IPS DF 4.7 (cell line): Measurements from ENCODE around the gene TSPEAR.
"Not testable (repeated sequence)": the region's sequence is repeated elsewhere in the genome, so short reads cannot be mapped to it uniquely, and the experiment has no call there.

Experiments used
- DNase-seq: peaks from one replicate; pipeline ENCODE4 v3.0.0-alpha.2; 2013; ENCODE audit warnings: low spot score; ENCODE audit errors: extremely low read depth

Gene TSPEAR

DNA sequence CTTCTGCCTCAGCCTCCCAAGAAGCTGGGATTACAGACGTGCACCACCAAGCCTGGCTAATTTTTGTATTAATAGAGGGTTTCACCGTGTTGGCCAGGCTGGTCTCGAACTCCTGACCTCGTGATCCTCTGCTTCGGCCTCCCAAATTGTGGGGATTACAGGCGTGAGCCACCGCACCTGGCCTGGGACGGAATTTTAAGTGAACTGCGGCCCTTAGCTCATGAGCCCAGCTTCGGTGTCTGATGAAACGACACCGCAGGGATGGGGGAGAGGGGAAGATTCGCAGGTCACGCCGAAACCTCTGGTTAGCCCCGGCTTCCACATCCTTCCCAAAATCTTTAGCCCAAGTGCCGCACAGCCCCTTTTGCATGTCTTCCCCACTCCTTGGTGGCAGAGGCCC, 217.0 kb downstream of the TSPEAR start:
- DNase-seq, result no peak

DNA sequence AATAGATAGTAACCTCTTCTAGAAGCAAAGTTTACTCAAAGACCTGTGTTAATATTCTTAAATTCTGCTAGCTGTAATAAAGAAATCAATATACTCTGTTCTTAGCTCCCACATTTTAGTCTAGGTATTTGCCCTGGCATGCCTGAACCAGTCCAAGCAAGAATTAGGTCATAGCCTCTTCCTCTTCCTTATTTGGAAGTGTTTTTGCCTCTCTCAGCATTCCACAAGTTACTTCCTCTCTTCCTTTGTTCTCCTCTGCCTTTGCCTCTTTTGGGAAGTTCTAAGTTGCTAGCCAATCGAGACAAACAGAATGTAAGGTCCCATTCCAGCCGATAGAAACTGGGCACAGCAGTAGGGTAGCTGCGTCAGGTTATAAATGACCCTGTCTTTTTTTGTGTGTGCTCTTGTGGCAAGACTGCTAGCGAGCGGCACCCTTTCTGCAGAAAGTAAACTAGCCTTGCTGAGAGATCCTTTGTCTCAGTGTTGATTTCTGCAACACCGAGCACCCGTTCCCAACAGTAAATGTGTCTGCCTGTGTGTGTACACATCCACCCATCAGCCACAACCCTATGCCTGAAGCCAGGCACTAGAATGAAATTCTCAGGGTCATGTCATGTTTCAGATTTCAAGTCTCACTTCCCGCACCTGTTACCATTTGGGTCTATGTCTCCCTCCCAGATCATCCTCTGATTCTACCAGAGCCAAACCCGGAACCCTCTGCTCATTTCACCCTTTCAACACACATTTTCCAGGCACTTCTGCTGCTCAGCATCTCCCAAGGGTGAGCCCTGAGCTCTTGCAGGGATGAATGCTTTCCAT, 218.6 kb downstream of the TSPEAR start:
- DNase-seq, result no peak

DNA sequence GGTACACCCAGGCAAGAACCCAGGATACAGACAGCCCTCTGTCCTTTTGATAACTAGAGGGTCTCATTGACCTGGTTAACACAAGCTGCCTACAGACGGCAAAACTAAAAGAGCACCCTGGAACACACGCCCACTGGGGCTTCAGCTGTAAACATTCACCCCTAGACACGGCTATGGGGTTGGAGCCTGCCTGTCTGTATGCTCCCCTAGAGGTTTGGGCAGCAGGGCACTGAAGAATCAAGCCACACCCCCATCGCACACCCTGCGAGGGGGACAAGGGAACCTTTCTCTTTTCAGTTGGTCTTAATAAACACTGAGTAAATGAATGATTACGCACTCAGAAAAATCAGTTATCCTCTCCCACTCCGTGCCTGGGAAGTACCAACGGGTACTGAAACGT, 220.6 kb downstream of the TSPEAR start:
- no peak for DNase-seq

DNA sequence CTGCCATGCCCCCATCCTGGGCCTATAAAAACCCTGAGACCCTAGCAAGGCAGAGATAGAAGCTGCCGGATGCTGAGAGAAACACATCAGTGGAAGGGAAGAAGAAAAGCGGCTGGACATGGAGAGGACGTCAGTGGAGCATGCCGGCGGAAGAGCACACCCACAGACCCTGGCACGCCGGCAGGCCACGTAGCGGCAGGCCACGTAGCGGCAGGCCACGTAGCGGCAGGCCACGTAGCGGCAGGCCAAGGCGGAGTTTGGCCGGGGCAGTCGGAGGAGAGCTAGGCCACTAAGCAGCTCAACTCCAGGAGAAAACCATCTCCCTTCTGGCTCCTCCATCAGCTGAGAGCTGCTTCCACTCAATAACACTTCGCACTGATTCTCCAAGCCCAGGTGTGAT, 221.0 kb downstream of the TSPEAR start:
- no peak for DNase-seq

DNA sequence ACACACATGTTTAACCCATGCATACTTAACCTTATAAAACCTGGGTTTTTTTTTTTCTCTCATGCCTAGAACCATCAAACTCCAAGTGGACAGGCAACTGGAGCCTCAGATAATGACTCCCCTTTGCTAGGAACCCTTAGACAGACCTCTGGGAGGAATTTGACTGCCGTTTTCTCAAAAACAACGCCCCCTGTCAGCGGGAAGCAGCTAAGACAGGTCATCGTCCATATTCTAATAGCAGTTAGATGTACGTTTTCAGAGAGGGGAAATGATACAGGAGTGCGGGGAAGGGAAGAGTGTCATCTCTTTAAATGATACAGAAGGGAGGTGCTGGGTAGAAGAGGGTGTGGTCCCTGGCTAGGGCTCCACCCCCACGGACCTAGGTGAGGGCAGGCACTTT, 221.4 kb downstream of the TSPEAR start:
- no peak for DNase-seq

DNA sequence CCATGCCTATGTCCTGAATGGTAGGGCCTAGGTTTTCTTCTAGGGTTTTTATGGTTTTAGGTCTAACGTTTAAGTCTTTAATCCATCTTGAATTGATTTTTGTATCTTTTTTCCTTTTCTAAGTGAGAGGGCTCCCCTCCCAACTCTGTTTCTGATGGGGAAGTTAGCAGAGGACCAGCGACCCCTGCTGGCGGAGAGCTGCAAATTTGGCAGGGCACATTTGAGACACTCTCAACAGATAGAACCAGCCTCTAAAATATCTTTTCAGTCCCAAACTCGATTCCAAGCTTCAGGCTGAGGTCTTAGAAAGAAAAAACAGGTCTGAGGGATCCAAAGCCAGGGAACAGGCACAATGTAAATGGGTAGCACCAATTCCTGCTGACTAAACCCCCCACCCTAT, 223.5 kb downstream of the TSPEAR start:
- no peak for DNase-seq

DNA sequence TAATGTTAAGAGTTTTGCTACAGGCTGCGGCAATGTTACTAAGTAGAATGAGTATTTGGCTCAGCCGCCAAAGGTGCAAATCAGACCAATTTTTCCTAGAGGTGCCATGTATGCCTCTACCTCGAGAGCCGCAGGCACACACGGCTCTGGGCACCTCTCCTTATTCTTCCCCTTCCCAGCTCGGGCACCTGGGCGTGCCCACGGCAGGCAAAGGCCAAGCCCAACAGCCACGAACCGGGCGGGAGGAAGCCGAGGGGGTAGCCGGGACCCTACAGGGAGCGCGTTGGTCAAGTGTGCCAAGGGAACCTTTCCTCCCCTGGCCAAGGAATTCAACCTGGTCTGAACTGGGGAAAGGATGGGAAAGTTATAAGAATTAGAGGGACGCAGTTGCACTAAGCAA, 225.1 kb downstream of the TSPEAR start:
- no peak for DNase-seq

DNA sequence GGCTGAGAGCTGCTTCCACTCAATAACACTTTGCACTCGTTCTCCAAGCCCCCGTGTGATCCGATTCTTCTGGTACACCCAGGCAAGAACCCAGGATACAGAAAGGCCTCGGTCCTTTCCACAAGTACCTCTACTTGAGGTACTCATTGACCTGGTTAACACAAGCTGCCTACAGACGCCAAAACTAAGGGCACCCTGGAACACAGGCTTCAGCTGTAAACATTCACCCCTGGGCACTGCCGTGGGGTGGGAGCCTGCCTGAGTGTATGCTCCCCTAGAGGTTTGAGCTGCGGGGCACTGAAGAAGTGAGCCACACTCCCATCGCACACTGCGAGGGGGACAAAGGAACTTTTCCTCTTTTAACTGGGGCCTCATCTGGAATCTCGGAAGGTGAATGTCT, 225.6 kb downstream of the TSPEAR start:
- DNase-seq, result no peak

DNA sequence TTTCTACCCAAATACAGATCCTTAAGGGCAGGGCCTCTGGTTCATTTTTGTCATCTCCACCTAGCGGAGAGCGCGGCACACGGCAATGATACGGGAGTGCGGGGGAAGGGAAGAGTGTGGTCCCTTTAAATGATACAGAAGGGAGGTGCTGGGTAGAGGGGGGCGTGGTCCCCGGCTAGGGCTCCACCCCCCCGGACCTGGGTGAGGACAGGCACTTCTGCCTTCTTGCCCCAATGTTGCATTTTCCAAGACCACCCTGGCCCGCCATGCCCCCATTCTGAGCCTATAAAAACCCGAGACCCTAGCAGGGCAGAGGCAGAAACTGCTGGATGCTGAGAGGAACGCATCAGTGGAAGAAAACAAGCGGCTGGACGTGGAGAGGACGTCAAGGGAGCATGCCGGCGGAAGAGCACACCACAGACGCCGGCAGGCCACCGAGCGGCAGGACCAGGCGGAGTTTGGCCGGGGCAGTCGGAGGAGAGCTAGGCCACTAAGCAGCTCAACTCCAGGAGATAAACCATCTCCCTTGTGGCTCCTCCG, 226.0 kb downstream of the TSPEAR start:
- no peak for DNase-seq

DNA sequence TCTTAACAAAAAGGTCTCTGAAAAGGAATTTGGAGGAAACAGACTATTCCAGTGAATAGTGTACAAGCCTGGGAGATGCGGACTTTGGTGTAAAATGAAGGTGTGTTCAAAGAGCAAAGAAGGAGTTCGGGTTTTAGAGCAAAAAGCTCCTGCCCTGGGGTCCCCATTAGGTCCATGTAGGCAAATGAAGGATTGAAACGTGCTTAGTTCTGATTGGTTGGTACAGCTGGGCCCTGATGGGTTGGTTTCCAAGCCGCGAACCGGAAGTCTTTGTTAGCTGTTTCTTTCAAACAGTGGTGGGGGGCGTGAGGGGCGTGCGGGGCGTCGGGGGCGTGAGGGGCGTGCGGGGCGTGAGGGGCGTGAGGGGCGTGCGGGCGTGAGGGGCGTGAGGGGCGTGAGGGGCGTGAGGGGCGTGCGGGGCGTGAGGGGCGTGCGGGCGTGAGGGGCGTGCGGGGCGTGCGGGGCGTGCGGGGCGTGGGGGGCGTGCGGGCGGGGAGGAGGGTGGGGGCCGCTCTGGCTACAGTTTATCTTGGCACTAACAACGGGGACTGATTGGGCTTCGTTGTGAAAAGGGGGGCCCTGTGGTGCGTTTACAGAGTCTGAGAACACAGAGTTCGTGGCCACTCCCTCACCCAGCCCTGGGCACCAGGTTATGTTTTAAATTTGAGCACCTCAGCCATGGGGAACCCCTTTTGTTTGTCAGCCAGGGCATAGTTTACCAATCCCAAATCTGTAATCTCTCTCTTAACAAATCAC, 226.7 kb downstream of the TSPEAR start:
- DNase-seq, result no peak

DNA sequence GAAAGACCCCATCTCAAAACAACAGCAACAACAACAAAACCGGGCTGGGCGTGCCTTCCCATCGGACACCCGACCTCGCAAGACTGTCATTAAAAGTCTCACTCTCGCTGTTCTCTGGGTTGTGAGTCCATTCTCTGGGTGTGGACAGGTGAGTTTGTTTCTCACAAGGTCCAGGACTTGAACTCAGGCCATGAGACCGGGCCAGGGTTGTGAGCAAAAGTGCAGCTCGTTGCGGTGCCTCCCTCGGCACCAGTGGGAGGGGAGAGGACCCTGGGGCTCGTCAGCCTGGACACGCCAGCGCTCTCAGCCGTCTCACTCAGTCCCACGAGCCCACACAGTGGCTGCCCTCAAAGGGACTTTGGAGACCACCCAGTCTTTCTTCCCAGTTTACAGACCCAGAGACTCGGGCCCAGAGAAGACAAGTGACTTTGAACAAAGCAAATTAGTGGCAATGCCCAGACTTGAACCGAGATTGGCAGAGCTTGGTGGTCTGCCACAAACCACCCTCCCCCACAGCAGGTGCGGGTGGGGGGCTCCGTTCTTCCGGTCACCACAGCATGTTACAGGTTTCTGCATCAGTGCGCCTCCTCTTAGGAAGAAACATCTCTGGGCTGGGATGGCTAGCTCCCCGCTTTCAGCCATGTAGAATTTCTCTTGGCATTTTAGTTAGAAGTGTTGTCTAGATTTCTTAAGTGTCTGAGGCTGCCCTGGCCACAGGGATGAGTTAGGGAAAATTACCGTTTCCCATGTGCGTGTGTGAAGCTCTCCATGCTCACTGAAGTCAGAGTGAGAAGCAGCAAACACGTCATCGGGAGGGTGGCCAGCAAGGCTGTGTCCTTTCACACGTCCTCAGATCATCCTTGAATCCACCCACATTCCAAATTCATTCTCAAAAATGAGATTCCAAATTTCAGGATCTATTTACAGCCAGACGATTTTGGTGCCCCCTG, 227.8 kb downstream of the TSPEAR start:
- DNase-seq, result no peak

DNA sequence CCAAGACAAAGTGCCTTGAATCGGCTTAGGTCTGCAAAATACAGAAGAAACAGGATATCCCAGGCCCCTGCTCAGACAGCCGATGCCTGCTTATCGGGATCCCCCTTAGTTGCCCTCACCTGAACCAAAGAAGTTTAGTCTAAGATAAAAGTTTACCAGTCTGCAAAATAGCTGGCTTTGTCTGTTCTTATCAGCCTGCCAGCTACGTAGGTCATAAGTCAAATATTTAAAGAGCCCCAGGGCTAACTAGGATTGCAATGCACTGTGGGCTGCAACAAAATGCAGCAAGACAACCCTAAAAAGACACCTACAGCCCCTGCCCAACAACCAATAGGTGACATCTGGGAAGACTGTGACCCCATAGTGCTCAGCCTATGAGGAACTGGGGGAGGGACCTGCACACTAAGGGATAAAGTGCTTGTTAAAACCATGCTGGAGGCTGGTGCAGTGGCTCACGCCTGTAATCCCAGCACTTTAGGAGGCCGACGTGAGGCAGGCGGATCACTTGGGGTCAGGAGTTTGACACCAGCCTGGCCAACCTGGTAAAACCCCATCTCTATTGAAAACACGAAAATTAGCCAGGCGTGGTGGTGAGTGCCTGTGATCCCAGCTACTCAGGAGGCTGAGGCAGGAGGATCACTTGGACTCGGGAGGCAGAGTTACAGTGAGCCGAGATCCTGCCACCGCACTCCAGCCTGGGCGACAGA, 228.6 kb downstream of the TSPEAR start:
- DNase-seq, result no peak

DNA sequence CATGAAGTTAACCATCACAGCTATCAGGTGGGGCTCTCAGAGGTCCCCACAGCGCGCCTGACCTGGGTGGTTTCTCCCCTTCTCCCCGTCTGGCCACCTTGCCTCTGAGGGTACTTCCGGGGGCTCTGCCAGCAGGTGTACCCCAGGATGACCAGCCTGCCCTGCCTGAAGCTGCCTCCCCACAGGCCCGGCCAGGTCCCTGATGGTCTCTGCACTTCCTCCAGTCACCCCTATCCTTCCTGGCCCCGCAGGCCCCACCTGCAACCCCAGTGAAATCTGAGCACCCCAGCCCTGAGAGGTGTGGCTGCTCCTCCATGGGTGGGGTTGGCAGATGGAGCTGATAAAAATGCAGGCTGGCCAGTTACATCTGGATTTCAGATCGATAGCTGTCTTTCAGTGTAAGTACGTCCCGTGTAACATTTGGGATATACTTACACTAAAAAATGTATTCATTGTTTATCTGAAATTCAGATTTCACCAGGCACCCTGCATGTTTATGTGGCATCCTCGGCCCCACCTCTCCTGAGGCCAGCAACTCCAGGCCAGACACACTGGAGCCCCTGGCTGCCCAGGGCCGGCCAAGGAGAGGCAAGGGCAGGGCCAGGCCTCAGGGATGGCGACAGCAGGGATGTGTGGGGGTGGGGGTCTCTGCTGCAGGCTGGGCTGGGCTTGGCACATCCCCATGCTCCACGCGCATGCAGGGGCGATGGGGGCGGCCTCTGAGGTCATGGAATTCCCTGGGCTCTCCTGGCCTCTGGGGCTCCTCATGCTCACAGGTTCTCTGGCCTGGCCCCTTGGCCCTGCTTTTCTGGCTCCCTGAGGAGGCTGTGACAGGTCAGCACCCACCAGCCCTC, 230.9 kb downstream of the TSPEAR start:
- no peak for DNase-seq

DNA sequence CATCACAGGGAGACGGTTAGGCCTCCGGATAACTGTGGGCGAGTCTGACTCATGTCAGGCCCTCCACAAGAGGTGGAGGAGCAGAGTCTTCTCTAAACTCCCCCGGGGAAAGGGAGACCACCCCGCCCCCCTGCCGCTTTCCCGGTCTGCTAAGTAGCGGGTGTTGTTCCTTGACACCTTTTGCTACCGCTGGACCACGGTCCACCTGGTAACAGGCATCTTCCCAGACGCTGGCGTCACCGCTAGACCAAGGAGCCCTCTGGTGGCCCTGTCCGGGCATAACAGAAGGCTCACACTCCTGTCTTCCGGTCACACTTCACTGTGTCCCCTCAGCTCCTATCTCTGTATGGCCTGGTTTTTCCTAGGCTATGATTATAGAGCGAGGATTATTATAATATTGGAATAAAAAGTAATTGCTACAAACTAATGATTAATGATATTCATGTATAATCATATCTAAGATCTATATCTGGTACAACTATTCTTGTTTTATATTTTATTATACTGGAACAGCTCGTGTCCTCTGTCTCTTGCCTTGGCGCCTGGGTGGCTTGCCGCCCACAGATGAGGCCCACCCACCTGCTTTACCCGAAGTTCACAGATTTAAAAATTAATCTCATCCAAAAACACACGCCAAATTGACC, 231.7 kb downstream of the TSPEAR start:
- not testable (repeated sequence) for DNase-seq

DNA sequence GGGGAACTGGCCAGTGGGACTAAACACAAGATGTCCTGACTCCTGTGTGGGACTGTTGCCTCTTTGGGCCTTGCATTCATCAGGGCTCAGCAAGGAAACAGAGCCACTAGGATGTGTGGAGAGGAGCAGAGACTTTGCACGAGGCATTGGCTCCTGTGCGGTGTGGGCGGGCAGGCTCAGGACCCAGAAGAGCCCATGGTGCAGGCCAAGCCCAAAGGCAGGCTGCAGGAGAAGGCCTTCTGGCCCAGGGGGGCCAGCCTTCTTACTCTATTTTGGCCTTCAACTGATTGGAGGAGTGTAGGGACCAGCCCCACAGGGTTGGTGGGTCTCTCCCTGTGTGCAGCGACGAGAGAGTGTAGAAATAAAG, 232.6 kb downstream of the TSPEAR start:
- no peak for DNase-seq

DNA sequence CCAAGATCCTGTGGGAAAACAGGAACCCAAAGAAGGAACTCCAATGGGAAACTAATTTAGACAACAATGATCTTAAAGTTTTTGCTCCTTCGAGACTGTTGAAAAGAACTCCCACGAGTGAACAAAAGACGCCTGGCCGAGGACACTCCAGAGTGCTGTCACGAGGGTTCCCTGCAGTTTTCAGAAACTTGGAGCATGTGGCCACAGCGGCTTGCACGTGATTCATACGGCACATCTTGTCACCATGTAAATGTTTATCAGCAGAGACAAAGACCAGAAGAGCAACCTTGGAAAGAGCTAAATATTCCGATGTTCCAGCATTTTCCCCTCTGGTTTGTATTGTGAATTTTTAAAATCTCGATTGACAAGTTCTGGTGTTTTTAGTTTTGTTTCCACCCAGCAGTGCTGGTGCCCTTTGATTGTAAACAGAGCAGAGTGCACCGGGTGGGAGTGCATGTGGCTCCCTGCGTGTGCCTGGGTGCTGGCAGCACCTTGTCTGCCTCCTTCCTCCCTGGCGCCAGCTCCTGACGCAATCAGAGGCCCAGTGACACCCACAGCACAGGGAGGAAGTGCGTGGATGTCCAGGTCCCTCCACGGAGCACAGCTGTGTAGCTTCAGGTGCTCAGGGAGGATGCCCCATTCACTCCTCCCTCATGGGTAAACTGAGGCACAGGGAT, 233.1 kb downstream of the TSPEAR start:
- DNase-seq, result no peak

DNA sequence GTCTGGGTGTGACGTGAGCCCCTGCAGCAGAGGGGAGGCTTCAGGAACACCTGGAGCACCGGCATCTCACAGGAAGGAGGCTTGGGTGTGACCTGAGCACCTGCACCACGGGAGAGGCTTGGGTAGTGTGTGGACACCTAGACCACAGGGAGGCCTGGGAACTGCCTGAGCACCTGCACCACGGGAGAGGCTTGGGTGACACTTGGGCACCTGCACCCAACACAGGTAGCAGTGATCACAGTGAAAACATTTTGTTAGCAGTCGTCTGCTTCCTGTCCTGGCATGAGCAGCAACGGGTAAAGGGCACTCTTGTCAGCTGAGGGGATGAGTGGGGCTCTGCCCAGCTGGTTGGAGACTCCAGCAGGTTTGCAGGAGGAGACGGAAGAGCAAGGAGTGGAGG, 233.7 kb downstream of the TSPEAR start:
- DNase-seq, result no peak

DNA sequence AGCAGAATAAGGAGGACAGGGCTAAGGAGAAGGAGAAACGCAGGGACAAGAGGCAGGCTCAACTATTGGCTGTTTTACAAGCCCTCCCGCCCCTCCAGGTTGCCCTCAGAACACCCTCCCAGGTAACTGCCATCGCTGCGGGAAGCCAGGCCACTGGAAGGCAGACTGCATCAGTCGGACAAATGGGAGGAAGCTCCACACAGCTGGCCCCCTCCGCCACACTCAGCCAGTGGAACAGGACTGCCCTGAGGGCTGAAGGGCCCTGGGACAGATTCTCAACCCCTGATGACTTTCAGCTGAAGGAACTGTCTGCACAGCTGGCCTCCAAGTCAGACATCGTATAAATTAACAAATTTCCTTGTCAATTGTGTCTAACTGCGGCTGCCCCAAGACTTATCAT, 234.2 kb downstream of the TSPEAR start:
- DNase-seq, result no peak

DNA sequence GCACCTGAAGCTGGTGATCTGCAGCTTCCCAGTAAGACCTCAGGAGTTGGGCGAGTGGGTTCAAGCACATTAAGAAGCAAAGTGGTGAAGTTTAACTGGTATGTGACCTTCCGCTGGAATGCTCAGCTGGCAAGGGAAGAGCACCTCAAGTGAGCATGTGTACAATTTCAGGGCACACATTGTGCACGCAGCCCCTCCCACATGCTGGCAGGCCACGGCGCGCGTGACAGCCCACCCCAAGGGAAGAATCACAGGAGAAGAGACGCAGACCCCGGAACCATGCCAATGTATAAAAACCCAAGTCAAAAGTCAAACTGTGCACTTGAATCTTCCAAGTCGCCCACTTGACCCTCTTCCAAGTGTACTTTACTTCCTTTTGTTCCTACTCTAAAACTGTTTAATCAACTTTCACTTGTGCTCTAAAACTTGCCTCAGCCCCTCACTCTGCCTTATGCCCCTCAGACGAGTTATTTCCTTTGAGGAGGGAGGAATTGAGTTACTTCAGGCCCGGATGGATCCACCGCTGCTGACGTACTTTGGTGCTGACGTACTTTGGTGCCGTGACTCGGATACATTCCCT, 236.0 kb downstream of the TSPEAR start:
- no peak for DNase-seq
